Left cardiac atrium (tissue), 4 donors: Measurements from ENCODE around the gene ARID4B. TPM values are rescaled to one million over a fixed set of nuclear protein-coding genes. Genes with fewer than 3 reads are reported as not detected.
"Not testable (repeated sequence)": the region's sequence is repeated elsewhere in the genome, so short reads cannot be mapped to it uniquely, and the experiment has no call there.

Source experiments
- ATAC-seq, 2 donors: fragments of 200-7000 bp; cut with Tn5 transposase; one replicate each; pipeline ENCODE4 v1.9.1; 2020; ENCODE audit warnings: mild to moderate bottlenecking in 2 of 2, moderate library complexity in 2 of 2
- DNase-seq: peaks from one replicate; pipeline ENCODE4 v3.0.0-alpha.2; 2020
- intact Hi-C, 2 donors: fragments of 100-400 bp; cut with DNase I; formaldehyde crosslinking; loops; one replicate each; pipeline versions ENCODE4 v1.14.1 to v1.15.1; 2022 to 2023
- long read RNA-seq: library from polyadenylated mRNA; unstranded; transcript quantifications from one replicate; pipeline ENCODE4 v2.0.0, GENCODE V29; 2021
- total RNA-seq, 2 donors: library from RNA; stranded (reverse); fragmentation: NEBNext Ultra II Directional; extraction: Animal tissue kit (Norgen Biotek cat#: 25700); gene quantifications; one replicate each; pipeline ENCODE4 v1.2.1, GENCODE V29; 2021
- donor health status: DM: no; HTN: yes; CAD: no.
- donor health status: DM: no; HTN: yes; CAD: no; lungs with severe emphysema.
- donor health status: DM: yes; HTN: yes; CAD: no.
- donor health status: Dilated cardiomyopathy.

ARID4B gene, protein sequence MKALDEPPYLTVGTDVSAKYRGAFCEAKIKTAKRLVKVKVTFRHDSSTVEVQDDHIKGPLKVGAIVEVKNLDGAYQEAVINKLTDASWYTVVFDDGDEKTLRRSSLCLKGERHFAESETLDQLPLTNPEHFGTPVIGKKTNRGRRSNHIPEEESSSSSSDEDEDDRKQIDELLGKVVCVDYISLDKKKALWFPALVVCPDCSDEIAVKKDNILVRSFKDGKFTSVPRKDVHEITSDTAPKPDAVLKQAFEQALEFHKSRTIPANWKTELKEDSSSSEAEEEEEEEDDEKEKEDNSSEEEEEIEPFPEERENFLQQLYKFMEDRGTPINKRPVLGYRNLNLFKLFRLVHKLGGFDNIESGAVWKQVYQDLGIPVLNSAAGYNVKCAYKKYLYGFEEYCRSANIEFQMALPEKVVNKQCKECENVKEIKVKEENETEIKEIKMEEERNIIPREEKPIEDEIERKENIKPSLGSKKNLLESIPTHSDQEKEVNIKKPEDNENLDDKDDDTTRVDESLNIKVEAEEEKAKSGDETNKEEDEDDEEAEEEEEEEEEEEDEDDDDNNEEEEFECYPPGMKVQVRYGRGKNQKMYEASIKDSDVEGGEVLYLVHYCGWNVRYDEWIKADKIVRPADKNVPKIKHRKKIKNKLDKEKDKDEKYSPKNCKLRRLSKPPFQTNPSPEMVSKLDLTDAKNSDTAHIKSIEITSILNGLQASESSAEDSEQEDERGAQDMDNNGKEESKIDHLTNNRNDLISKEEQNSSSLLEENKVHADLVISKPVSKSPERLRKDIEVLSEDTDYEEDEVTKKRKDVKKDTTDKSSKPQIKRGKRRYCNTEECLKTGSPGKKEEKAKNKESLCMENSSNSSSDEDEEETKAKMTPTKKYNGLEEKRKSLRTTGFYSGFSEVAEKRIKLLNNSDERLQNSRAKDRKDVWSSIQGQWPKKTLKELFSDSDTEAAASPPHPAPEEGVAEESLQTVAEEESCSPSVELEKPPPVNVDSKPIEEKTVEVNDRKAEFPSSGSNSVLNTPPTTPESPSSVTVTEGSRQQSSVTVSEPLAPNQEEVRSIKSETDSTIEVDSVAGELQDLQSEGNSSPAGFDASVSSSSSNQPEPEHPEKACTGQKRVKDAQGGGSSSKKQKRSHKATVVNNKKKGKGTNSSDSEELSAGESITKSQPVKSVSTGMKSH (N-terminal part only)
- 10 to 100 TPM; 17.6 to 19.3 TPM for total RNA-seq
- long read RNA-seq, partial matches to known transcripts: 15 of 20 reads
- long read RNA-seq, other reads (novel, unspliced or antisense): 4 of 20 reads

DNA sequence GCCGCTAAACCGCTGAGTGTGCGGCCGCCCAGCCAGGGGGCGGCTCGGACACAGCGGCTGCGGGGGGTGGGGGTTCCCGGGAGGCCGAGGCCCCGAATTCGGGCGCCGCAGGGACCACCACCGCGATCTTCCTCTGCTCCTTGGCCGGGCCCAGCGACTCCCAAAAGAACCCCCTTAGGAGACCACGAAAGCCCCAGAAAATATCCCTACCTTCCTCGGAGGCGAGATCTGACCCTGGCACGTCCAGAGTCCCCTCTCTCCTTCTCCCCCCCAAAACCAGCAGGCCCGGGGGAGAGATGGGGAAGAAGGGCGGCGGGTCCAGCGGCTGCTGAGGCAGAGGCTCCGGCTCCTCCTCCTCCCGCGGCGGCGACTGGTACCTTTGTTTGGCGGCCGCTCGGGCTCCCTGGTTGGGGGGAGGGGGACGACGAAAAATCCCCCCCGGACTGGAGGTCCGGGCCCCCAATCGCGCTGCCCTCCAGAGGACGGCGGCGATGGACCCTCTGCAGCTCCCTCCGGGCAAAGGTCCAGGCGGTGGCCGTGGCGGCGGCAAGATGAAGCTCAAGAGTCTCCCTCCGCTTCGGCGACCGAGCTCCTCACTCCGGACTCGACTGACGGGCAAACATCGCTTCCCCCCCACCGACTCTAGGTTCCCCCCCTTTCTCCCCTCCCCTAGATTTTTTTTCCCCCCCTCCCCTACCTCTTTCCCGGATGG lies at the start of gene ARID4B:
Gene ARID4B, minus strand, starts transcription at position 621 of the 712 bp plus-strand sequence. CDS start 1,260 bp downstream, outside the sequence.
- intact Hi-C loops: loop anchor here in 1 of 2 donors (5.0 kb wide), 2 partner anchors 75 to 90 kb away; no protein-coding TSS in a partner anchor
- DNase-seq (peak; percentile 86), ATAC-seq (peak; percentile 6 to 33)

GRCh38 chr1:235375919-235376605 lies 48.1 kb upstream of the ARID4B start:
- intact Hi-C loops: no loop called here
- ATAC-seq (no peak), DNase-seq (no peak)

- DNase-seq (no peak), ATAC-seq (no peak)
- intact Hi-C loops: no loop called here
Observed at GRCh38 chr1:235369802-235370201, 41.8 kb upstream of the ARID4B start.

GRCh38 chr1:235368428-235368827 lies 40.4 kb upstream of the ARID4B start:
- no peak for DNase-seq
- intact Hi-C loops: no loop called here
- no peak for ATAC-seq

DNA sequence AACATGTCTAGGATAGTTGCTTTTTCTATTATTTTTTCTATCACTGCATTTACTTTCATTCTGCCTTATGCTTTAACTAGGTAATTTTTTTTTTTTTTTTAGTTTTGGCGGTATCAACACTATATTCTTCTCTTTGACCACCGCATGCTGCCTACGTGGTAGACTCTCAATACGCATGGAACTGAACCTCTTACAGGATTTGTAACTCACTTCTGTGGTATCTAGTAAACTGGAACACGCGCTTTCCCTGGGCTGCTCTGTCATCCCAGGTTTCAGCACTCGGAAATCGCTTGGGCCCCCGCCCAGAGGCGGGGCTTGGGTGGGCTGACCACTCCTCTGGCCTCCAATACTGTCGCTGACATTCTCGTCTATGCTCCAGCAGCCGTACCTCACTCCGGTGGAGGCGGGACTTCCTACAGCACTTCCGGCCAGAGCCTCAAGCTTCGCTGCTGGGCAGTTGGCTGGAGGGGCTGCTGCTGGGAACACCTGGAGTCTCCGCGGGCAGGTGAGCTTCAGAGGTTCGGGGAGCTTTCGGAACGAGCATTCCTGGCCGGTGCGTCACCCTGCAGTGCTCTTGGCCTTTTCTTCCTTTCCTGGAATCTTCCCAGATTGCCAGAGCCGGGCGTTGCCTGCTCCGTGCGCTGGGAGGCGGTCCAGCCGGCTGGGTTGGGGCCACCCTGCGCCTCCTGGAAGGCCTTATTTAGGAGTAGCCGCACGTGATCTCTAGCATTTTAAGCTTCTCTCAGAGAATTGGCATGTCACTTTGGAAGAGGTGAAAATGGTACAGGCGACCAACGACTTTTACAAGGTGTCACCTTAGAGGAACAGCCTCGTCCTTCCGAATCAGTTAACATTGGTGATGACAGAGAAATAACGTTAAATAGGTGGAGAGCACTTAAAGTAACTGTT lies 39.3 kb upstream of the ARID4B start, which contains the start of gene TBCE:
Gene TBCE, plus strand, starts transcription at position 428 of the 909 bp plus-strand sequence. CDS start 12,623 bp downstream, outside the sequence.
- peak; percentile 100 for ATAC-seq
- peak; percentile 98 for DNase-seq
- intact Hi-C loops: no loop called here

DNA sequence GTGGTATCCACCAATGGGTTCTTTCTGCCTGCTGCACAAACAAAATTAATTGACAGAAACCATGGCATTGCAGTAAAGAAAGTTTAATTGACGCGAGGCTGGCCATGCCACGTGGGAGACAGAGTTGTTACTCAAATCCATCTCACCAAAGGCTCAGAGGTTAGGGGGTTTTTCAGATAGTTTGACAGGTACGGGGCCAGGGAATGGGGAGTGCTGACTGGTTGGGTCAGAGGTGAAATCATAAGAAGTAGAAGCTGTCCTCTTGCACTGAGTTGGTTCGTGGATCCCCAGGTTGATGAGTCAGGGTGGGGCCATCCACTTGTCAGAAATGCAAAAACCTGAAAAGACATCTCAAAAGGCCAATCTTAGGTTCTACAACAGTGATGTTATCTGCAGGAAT lies 38.3 kb upstream of the ARID4B start:
- no peak for DNase-seq
- intact Hi-C loops: no loop called here
- no peak for ATAC-seq

- DNase-seq, intact Hi-C loops, ATAC-seq: not testable (repeated sequence)
Observed at GRCh38 chr1:235364189-235364588, 36.2 kb upstream of the ARID4B start.

DNA sequence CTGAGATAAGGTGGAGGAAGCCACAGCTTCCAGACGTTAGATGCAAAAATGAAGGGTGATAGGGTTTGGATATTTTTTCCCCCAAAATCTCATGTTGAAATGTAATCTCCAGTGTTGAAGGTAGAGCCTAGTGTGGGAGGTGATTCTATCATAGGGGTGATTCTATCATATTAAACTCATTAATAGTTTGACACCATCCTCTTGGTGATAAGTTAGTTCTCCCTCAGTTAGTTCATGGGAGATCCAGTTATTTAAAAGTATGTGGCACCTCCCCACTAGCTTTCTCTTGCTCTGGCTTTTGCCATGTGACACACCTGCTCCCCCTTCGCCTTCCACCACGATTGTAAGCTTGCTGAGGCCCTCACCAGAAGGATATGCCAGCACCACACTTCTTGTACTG lies 30.9 kb upstream of the ARID4B start:
- intact Hi-C loops: no loop called here

GRCh38 chr1:235357485-235358373 lies 29.8 kb upstream of the ARID4B start:
- DNase-seq (no peak), ATAC-seq (no peak)
- intact Hi-C loops: no loop called here

More for the DNA sequence above, 30.9 kb upstream of the ARID4B start:
- DNase-seq (no peak), ATAC-seq (no peak)

- ATAC-seq (peak in 1 of 2 donors; percentile 35), DNase-seq (no peak)
- intact Hi-C loops: no loop called here
Observed at GRCh38 chr1:235351898-235352297, 23.9 kb upstream of the ARID4B start.

DNA sequence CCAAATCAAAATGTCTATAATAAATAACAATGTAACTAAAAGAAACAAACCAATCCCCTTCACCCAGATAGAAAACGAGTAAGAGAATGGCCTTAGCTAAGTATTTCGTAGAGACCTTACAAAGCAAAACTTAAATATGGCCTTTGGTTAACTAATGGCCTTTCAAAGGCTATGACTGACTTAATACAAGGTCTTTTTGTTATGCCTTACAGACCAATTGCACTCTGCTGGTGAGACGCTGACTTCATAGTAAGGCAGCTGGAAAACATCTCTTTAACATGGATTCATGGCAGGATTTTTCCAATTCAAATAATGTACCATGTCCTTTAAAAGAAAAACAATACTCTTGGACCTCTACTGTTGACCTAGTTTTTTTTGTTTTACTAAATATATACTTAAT lies 23.5 kb upstream of the ARID4B start:
- DNase-seq: no peak
- ATAC-seq: no peak
- intact Hi-C loops: no loop called here

DNA sequence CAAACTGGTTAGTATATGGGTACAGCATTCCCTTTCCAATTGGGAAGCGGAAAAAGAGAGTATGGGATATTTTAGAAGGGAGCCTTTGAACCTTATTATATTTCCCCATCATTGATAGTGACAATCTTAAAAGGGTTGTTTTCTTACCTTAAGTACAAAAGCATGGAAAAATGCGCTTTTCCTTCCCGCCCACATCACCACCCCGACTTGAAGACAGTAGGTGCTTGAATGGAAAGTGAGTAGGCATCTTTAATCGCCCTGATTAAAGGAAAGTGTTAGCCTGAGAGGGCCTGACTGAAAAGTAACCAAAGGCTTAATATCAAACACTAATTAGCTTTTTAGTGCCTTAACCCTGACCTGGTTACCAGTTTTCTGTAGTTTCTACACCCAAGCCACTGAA lies 15.7 kb upstream of the ARID4B start:
- DNase-seq: no peak
- no peak for ATAC-seq
- intact Hi-C loops: no loop called here

- no peak for DNase-seq
- no peak for ATAC-seq
- intact Hi-C loops: no loop called here
Observed at GRCh38 chr1:235342471-235342870, 14.5 kb upstream of the ARID4B start.

- intact Hi-C loops: no loop called here
- no peak for ATAC-seq
- DNase-seq: no peak
Observed at GRCh38 chr1:235342039-235342438, 14.1 kb upstream of the ARID4B start.

DNA sequence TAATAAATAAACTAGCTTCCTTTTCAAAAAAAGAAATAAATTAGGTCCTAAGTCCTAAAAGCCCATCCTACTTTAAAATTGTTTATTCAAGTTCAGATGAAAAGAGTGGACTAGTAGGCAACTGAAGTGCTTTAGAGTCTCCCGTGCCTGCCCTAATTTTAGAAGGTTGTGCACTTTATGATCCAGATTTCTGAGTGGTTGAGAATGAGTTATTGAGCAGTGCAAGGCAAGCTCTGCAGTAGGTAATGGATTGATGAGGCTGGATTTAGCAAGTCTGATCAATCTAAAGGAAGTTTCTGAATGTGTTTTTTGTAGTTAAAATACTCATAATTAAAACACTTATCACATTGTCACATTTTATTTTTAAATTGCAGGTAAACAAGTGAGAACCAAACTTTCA lies 13.4 kb upstream of the ARID4B start:
- DNase-seq: no peak
- no peak for ATAC-seq
- intact Hi-C loops: no loop called here

GRCh38 chr1:235339746-235340145 lies 11.8 kb upstream of the ARID4B start:
- DNase-seq (no peak), ATAC-seq (no peak)
- intact Hi-C loops: no loop called here
